ENCODE data around the gene SLF2.
"Not testable (repeated sequence)": the region's sequence is repeated elsewhere in the genome, so short reads cannot be mapped to it uniquely, and the experiment has no call there.

The SLF2 gene

GRCh38 chr10:100881556-100882213, 31.1 kb upstream of the SLF2 start:
- no peak for DNase-seq

- DNase-seq, result no peak
Measured at GRCh38 chr10:100882252-100882651, 30.5 kb upstream of the SLF2 start.

DNA sequence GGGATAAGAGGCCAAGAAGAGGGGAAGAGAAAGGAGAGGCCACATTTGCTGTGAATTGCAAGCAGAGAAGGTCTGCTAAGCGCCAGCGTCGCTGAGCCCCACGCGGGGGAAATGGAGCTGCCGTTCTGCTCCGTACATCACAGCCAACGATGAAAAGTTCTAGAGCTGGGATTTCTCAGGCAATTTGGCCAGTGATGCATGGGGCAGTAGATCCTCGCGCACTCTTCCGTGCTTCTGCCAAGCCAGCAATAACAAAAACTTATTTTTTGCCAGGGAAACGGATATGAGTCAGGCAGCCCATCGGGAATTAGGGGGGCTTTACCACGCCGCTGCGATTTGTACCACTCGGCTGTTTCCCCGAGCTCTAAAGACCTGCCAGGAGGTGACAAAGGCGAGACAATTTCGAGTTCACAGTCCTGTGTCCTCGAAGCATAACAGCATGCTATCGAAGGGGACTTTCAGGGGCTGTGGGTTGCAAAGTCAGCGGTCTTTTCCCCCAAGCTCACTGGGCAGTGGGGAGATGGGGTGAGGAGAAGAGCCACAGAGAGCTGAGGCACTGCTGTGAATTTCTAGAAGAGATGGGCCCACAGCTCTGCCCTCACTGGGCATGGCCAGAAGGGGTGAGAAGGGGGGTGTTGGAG, 30.0 kb upstream of the SLF2 start:
- no peak for DNase-seq

DNA sequence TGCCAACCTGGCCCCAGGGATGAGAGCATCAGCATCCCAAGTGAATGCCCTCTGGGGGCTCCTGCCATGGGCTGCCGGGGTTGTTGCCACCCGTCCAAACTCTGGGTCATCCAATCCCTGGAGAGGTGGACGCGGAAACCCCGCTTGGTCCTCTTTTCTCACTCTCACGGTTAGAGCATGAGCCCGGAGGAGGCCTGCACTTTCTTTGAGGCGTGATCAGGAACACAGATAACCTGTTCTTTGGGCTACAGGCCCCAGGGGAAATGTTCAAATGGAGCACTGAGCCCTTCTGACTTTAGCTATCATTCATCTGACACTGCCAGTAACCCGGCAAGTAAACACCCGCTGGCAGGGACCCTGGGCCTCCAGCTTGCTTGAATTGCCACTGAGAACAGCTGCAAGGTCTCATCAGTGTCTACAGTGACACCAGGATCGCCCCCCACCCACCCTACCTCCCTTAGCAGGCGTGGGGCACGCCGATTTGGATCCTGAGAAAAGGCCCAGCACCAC, 29.4 kb upstream of the SLF2 start:
- no peak for DNase-seq

DNA sequence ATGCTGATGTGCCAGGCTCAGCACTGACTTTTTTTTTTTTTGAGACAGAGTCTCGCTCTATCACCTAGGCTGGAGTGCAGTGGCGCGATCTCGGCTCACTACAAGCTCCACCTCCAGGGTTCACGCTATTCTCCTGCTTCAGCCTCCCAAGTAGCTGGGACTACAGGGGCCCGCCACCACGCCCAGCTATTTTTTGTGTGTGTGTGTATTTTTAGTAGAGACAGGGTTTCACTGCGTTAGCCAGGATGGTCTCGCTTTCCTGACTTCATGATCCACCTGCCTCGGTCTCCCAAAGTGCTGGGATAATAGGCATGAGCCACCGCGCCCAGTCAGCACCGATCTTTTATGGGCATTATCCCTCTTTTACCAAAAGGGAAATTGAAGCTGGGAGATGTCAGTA, 27.2 kb upstream of the SLF2 start:
- DNase-seq, result not testable (repeated sequence)

- DNase-seq, result no peak
Measured at GRCh38 chr10:100886091-100886490, 26.7 kb upstream of the SLF2 start.

- no peak for DNase-seq
Measured at GRCh38 chr10:100886521-100886920, 26.2 kb upstream of the SLF2 start.

- DNase-seq, result no peak
Measured at GRCh38 chr10:100886963-100887362, 25.8 kb upstream of the SLF2 start.

DNA sequence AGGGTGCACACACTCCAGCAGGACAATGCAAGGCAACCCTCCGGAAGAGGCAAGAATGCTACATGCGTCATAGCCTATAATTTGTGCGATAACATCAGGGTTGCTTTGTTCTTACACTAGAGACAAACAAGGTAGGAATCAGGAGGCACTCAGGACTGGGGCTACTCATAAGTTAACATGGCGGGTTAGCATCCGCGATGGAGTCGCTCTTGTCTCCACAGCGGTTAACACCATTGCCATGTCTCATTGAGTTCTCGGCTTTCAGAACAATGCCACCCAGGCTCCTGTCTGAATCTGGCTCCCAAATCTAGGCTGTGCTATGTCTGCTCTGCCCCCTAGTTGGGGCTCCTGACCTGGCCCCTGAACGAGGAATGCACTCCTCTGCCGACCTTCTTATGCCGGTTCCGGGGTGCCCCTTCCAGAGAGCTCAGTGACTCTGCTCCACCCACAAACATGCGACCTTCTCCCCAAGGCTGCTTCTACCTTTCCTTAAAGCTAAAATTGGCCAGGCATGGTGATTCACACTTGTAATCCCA, 24.9 kb upstream of the SLF2 start:
- no peak for DNase-seq

- no peak for DNase-seq
Measured at GRCh38 chr10:100888957-100889356, 23.8 kb upstream of the SLF2 start.

GRCh38 chr10:100889546-100889945, 23.2 kb upstream of the SLF2 start:
- DNase-seq, result no peak

GRCh38 chr10:100890141-100890672, 22.6 kb upstream of the SLF2 start:
- no peak for DNase-seq

DNA sequence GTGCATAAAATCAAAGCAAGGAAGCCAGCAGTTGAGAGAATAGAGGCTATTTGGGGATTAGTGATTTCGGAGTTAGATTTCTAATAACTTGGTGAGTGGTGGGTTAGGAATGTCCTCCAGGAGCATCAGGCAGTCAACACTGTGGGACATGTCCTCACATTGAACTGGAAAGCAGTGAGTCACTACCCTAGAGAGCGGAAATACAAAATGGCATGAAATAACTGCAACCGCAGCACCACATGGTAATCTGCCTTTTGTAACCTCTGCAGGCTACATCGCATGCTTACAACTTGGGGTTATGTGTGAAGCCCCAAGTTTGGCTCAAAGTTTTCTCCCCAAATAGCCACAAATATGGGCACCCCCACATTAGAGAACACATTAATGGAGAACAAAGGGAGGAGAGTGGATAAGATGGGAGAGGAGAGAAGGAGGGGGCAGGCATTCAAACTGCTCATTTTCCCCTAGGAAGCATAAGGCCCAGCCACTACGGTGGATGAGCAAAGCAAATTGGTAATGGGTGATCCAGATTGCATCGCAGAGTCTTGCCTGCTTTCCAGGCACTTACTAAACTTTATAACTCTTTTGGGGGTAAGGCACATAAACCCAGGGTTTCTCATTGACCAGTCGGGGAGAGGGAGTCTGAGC, 22.0 kb upstream of the SLF2 start:
- no peak for DNase-seq

- DNase-seq, result no peak
Measured at GRCh38 chr10:100894033-100894432, 18.7 kb upstream of the SLF2 start.

DNA sequence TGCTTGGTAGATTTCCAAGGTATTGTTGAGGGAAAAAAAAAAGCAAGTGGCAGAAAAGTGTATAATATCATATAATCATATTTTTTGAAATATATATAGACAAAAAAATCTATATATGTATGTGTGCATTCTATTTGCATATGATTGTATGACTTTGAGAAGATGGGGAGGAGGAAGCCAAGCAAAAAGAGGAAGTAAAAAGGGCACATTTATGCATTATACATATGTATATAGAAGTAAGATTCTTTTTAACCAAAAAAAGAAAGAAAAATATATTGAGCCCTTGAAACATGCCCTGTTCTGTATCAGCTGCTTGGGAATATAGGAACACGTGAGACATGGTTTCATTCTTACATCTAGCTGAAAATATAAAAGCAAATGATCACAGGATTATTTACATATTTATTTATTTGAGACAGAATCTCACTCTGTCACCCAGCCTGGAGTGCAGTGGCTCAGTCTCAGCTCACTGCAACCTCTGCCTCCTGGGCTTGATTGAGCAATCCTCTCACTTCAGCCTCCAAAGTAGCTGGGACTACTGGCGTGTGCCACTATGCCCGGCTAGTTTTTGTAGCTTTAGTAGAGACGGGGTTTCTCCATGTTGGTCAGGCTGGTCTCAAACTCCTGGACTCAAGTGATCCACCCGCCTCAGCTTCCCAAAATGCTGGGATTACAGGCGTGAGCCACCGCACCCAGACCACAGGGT, 18.0 kb upstream of the SLF2 start:
- DNase-seq, result no peak

GRCh38 chr10:100895346-100895745, 17.4 kb upstream of the SLF2 start:
- no peak for DNase-seq

DNA sequence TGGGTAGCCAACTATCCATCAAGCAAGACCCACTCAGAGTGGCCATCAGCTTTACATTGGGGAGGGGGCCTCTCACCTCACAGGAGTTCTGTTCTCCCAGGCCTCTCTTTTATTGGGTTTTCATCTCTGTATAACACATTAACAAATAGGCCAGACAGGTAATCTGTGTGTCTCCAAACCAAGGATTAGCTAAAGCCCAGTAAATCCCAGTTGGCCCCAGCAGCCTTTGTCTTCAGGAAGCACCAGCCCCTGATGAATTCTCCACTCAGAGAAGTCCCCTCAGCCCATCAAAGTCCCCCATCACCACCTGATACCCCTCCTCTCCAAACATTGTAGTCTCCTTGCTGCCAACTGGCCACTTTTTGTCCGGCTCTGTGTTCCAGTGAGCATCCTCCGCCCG, 16.9 kb upstream of the SLF2 start:
- DNase-seq, result no peak

GRCh38 chr10:100896876-100897461, 15.8 kb upstream of the SLF2 start:
- no peak for DNase-seq

DNA sequence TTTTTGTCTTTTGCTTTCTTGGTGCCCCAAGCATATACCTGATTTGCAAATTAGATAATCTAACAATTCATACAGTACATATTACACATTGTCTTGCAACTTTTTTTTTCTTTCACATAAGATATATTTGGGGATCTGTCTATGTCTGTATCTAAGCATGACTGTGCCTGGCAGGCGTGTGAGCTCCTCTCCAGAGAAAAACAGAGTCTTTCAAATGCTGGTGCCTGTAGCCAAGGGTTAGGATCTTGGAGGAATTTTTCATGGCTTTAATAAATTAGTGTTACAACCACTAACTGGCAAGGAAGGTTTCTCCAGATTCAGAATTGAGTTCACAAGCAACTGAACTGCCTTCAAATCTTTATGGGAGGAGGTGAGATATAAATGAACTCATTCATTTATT, 14.8 kb upstream of the SLF2 start:
- DNase-seq, result no peak

DNA sequence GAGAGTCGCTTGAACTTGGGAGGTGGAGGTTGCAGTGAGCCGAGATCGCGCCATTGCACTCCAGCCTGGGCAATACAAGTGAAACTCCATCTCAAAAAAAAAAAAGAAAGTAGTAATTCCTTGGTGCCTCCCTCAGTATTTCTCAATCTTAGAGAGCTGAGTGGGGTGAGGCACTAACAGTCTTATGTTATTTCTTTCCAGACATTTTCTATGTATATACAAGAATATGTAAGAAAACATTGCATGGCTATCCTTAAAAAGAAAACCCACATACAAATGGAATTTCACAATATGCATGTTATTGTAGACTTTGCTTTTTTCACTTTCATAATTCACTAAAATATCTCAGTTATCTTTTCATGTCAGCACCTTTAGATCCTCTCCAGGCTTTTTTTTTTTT, 13.6 kb upstream of the SLF2 start:
- DNase-seq, result no peak

DNA sequence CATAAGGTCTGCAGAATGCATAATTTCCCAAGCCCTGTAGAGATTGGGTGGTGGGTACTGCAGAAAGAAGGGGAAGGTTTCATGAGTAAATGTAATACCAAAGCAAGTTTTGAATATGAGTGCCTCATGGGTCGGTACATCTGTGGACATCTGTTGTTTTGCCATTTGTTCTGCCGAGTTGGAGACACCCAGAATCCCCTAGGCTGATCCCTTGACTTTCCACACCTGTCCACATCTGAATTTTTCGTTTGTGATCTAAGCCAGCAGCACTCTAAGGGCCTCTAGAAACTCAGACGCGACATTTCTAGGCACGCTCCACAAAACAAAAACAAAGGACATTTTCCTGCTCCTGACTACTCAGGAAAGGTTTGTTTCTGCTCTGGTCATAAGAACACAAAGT, 11.7 kb upstream of the SLF2 start:
- DNase-seq, result no peak

- no peak for DNase-seq
Measured at GRCh38 chr10:100902622-100903021, 10.1 kb upstream of the SLF2 start.

DNA sequence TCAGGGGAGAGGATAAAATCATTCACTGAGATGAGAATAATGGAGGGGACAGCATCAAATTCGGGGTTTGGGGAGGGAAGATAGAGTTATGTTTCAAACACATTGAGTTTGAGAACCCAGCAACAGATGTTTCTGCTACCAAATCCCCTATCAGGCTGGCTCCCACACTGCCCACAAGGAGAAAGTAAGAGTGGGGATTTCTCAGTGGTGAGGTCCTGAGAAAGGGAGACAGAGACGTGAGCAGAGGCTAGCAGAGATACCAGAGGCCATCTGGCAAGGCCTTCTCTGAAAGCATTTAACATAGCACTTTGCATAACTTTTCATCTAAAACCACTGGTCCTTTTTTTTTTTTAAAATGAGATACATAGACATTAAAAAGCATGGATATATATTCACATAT, 7.8 kb upstream of the SLF2 start:
- no peak for DNase-seq
